ENCODE measurements around the gene KLHL14. TPM values are rescaled to one million over a fixed set of nuclear protein-coding genes. Genes with fewer than 3 reads are reported as not detected.
"Not testable (repeated sequence)": the region's sequence is repeated elsewhere in the genome, so short reads cannot be mapped to it uniquely, and the experiment has no call there.

The KLHL14 gene
- total RNA-seq, 1 experiment from 2014 or later, result not detected

GRCh38 chr18:32802591-32803451 is 30.0 kb upstream of the KLHL14 start:
- POLR2A ChIA-PET, result no interaction called here
- DNase-seq (ENCODE audit: unreplicated experiment), result no peak
- no peak overlapping the region for H3K27ac Mint-ChIP-seq (ENCODE audit: low read depth, unreplicated experiment)
- H3K4me1 Mint-ChIP-seq (ENCODE audit: insufficient read depth, unreplicated experiment), result no peaks in the 10 kb centered on the region
- peaks cover 86% of the 10 kb centered on the region for H3K27me3 Mint-ChIP-seq (ENCODE audit: insufficient read depth, unreplicated experiment)
- H3K9me3 Mint-ChIP-seq (ENCODE audit: unreplicated experiment), result peaks cover 5% of the 10 kb centered on the region
- TF ChIP-seq, protein P1, sequence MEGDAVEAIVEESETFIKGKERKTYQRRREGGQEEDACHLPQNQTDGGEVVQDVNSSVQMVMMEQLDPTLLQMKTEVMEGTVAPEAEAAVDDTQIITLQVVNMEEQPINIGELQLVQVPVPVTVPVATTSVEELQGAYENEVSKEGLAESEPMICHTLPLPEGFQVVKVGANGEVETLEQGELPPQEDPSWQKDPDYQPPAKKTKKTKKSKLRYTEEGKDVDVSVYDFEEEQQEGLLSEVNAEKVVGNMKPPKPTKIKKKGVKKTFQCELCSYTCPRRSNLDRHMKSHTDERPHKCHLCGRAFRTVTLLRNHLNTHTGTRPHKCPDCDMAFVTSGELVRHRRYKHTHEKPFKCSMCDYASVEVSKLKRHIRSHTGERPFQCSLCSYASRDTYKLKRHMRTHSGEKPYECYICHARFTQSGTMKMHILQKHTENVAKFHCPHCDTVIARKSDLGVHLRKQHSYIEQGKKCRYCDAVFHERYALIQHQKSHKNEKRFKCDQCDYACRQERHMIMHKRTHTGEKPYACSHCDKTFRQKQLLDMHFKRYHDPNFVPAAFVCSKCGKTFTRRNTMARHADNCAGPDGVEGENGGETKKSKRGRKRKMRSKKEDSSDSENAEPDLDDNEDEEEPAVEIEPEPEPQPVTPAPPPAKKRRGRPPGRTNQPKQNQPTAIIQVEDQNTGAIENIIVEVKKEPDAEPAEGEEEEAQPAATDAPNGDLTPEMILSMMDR (IDR thresholded peaks at IDR 0.05; ENCODE audit: unreplicated experiment), result no peak
- intact Hi-C loops (cut with micrococcal nuclease), result no loop called here
- BruUV-seq (replicated peaks), result no TSS peak
- H3K36me3 Mint-ChIP-seq (ENCODE audit: insufficient read depth, unreplicated experiment), result no peaks in the 10 kb centered on the region
- no peak overlapping the region for H3K4me3 Mint-ChIP-seq (ENCODE audit: unreplicated experiment)
- CTCF ChIA-PET, result interaction anchor here (0.6 to 1.1 kb wide), 2 partner anchors 39 to 46 kb away, joined by 3 read pairs; no protein-coding TSS in a partner anchor

DNA sequence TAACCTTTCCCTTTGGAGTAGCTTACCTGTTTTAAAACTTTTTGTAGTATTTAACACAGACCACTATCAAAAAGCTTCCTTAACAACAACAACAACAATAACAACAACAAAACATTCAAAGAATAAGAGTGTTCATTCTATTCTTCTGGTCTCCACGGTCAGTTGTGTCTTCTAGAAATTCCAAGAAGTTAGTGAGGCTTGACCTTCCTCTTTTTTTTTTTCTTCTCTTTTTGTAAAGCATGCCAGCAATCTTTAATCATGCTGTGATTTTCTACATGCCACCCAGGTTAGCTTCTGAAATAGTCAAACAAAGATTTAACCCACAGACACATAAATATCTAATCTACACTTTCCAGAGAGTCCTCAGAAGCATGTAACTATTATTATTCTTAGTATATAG is 28.4 kb upstream of the KLHL14 start:
- Mint-ChIP-seq H3K9me3 (ENCODE audit: unreplicated experiment) (peaks cover 11% of the 10 kb centered on the region), H3K4me3 (ENCODE audit: unreplicated experiment) (no peak overlapping the region), H3K4me1 (ENCODE audit: insufficient read depth, unreplicated experiment) (no peaks in the 10 kb centered on the region), H3K27me3 (ENCODE audit: insufficient read depth, unreplicated experiment) (peaks cover 70% of the 10 kb centered on the region), H3K36me3 (ENCODE audit: insufficient read depth, unreplicated experiment) (no peaks in the 10 kb centered on the region), H3K27ac (ENCODE audit: low read depth, unreplicated experiment) (no peak overlapping the region)
- DNase-seq (ENCODE audit: unreplicated experiment), result no peak
- BruUV-seq (replicated peaks), result no TSS peak
- POLR2A ChIA-PET, result no interaction called here
- intact Hi-C loops (cut with micrococcal nuclease), result no loop called here
- TF ChIP-seq, protein P1 (IDR thresholded peaks at IDR 0.05; ENCODE audit: unreplicated experiment), result no peak
- CTCF ChIA-PET, result interaction anchor here (0.7 to 0.9 kb wide), 2 partner anchors 9 to 17 kb away, joined by 3 to 4 read pairs; no protein-coding TSS in a partner anchor

DNA sequence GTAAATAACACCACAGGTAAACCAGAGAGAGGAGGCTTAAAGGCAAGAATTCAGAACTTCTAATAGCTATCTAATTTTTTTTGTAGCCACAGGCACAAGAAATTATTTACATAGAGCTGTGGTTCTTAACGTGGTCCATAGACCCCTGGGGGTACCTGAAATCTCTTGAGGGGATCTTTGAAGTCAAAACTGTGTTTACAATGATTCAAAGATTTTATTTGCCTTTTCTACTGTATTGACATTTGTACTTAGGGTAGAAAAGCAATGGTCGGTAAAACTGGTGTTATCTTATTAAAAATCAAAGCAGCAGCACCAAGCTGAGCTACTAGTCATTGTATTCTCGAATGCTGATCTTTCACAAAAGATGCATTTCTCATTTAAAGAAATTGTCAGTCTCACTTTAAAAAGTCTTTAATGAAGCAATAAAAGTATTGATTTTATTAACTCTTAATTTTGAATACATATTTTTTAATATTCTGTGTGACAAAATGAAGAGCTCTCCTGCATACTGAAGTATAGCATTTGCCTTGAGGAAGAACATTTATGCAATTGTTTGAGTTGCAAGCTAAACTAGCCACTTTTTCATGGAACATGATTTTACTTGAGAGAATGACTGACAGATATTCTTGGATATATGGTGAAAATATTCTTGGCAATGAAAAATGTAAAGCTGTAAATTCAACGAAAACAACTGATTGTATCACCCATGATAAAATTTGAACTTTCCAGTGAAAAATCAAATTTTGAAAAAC is 25.6 kb upstream of the KLHL14 start:
- Mint-ChIP-seq H3K9me3 (ENCODE audit: unreplicated experiment) (peaks cover 11% of the 10 kb centered on the region), H3K27me3 (ENCODE audit: insufficient read depth, unreplicated experiment) (peaks cover 52% of the 10 kb centered on the region), H3K4me3 (ENCODE audit: unreplicated experiment) (no peak overlapping the region), H3K27ac (ENCODE audit: low read depth, unreplicated experiment) (no peak overlapping the region), H3K4me1 (ENCODE audit: insufficient read depth, unreplicated experiment) (no peaks in the 10 kb centered on the region), H3K36me3 (ENCODE audit: insufficient read depth, unreplicated experiment) (no peaks in the 10 kb centered on the region)
- DNase-seq (ENCODE audit: unreplicated experiment), result no peak
- ChIA-PET POLR2A (interaction anchor here (0.5 kb wide), 1 partner anchor 1745 kb away, joined by 3 read pairs; no protein-coding TSS in a partner anchor), CTCF (interaction anchor here (0.6 to 1.0 kb wide), 3 partner anchors 27 to 337 kb away, joined by 3 to 4 read pairs (median 3); no protein-coding TSS in a partner anchor)
- intact Hi-C loops (cut with micrococcal nuclease), result no loop called here
- TF ChIP-seq, protein P1 (IDR thresholded peaks at IDR 0.05; ENCODE audit: unreplicated experiment), result no peak
- no TSS peak for BruUV-seq (replicated peaks)

- DNase-seq (ENCODE audit: unreplicated experiment); H3K27ac Mint-ChIP-seq (ENCODE audit: low read depth, unreplicated experiment); BruUV-seq (replicated peaks); H3K36me3 Mint-ChIP-seq (ENCODE audit: insufficient read depth, unreplicated experiment); intact Hi-C loops (cut with micrococcal nuclease); H3K4me3 Mint-ChIP-seq (ENCODE audit: unreplicated experiment); H3K4me1 Mint-ChIP-seq (ENCODE audit: insufficient read depth, unreplicated experiment); POLR2A ChIA-PET: not testable (repeated sequence)
- CTCF ChIA-PET, result interaction anchor here (0.7 kb wide), 1 partner anchor 169 kb away, joined by 3 read pairs; no protein-coding TSS in a partner anchor
- H3K27me3 Mint-ChIP-seq (ENCODE audit: insufficient read depth, unreplicated experiment), result peaks cover 39% of the 10 kb centered on the region
- H3K9me3 Mint-ChIP-seq (ENCODE audit: unreplicated experiment), result peaks cover 11% of the 10 kb centered on the region
Measured at GRCh38 chr18:32794667-32795066, 21.8 kb upstream of the KLHL14 start.
